B cell (primary cell): ENCODE measurements around the gene F2R.

Experiments used
- CTCF ChIP-seq: fragments of 200-600 bp; IDR thresholded peaks from one replicate; pipeline ENCODE4 v1.8.0; 2022; ENCODE audit warnings: antibody characterized with exemption, mild to moderate bottlenecking
- EZH2 ChIP-seq: IDR thresholded peaks from 2 replicates; pipeline ENCODE4 v1.6.1; 2012; ENCODE audit warnings: borderline replicate concordance, low read depth, mild to moderate bottlenecking, moderate library complexity, low read length; ENCODE audit not compliant: insufficient read depth, poor library complexity, severe bottlenecking

- no peak for TF ChIP-seq CTCF
- no peak for TF ChIP-seq EZH2
Measured at GRCh38 chr5:76718880-76719279, 3.0 kb downstream of the F2R start.
